ENCODE results near the gene KCNJ15. TPM values are rescaled to one million over a fixed set of nuclear protein-coding genes. Genes with fewer than 3 reads are reported as not detected.

Gene KCNJ15
- total and polyA plus RNA-seq, 2 donors (not counting 1 experiment from before 2014, with no cell fraction given) = not detected

- no peak overlapping the region for H3K27ac ChIP-seq (ENCODE audit: low read length in 2 of 2)
- ChIA-PET CTCF (no interaction called here), POLR2A (no interaction called here)
- Mint-ChIP-seq H3K9me3 (ENCODE audit: insufficient read depth) (no peaks in the 10 kb centered on the region), H3K27me3 (no peaks in the 10 kb centered on the region), H3K27ac (no peak overlapping the region), H3K4me3 (no peak overlapping the region), H3K4me1 (no peaks in the 10 kb centered on the region)
- TF ChIP-seq EZH2 (IDR thresholded peaks at IDR 0.05; ENCODE audit: borderline replicate concordance, insufficient read depth, low read depth, low read length, poor library complexity, severe bottlenecking) = no peak
- TF ChIP-seq, protein P1, sequence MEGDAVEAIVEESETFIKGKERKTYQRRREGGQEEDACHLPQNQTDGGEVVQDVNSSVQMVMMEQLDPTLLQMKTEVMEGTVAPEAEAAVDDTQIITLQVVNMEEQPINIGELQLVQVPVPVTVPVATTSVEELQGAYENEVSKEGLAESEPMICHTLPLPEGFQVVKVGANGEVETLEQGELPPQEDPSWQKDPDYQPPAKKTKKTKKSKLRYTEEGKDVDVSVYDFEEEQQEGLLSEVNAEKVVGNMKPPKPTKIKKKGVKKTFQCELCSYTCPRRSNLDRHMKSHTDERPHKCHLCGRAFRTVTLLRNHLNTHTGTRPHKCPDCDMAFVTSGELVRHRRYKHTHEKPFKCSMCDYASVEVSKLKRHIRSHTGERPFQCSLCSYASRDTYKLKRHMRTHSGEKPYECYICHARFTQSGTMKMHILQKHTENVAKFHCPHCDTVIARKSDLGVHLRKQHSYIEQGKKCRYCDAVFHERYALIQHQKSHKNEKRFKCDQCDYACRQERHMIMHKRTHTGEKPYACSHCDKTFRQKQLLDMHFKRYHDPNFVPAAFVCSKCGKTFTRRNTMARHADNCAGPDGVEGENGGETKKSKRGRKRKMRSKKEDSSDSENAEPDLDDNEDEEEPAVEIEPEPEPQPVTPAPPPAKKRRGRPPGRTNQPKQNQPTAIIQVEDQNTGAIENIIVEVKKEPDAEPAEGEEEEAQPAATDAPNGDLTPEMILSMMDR (IDR thresholded peaks at IDR 0.05) = no peak
- no peaks in the 10 kb centered on the region for H4K20me1 ChIP-seq (ENCODE audit: control insufficient read depth, insufficient read depth, low read length, poor library complexity, severe bottlenecking)
- WGBS (ENCODE audit: insufficient coverage) = 85% methylated on average over 7 of the region's 8 CpGs
- no peaks in the 10 kb centered on the region for H3K79me2 ChIP-seq (ENCODE audit: control insufficient read depth, insufficient read depth, low read length)
- no peak overlapping the region for H3K9ac ChIP-seq (ENCODE audit: low read length)
- no peak overlapping the region for H3K4me3 ChIP-seq (ENCODE audit: control extremely low read depth in 1 of 5, extremely low read depth in 1 of 5, insufficient read depth in 1 of 5, low read depth in 2 of 5, low read length in 4 of 5)
- no peaks in the 10 kb centered on the region for H3K4me1 ChIP-seq (ENCODE audit: control insufficient read depth in 2 of 2, insufficient read depth in 2 of 2, low read length in 2 of 2)
- intact Hi-C loops (cut with micrococcal nuclease) = no loop called here
- H3K36me3 ChIP-seq (replicated peaks in 1 of 2; ENCODE audit: control extremely low read depth in 1 of 2, control insufficient read depth in 1 of 2, extremely low read depth in 1 of 2, insufficient read depth in 2 of 2, low read length in 1 of 2) = no peaks in the 10 kb centered on the region
- no peak for DNase-seq
- H3K4me2 ChIP-seq (replicated peaks; ENCODE audit: low read depth, low read length, poor library complexity, severe bottlenecking) = no peak overlapping the region
- no peaks in the 10 kb centered on the region for H3K9me3 ChIP-seq (ENCODE audit: control extremely low read depth in 1 of 3, control insufficient read depth in 2 of 3, insufficient read depth in 1 of 3, low read length in 2 of 3)
- H2AFZ ChIP-seq (ENCODE audit: insufficient read depth, low read depth, low read length, poor library complexity, severe bottlenecking) = no peak overlapping the region
- H3K27me3 ChIP-seq (replicated peaks in 1 of 4; ENCODE audit: control extremely low read depth in 1 of 4, control insufficient read depth in 3 of 4, insufficient read depth in 4 of 4, low read length in 3 of 4) = no peaks in the 10 kb centered on the region
- ATAC-seq (ENCODE audit: low read depth) = no peak
Observed at GRCh38 chr21:38299671-38300070, 42.9 kb downstream of the KCNJ15 start.

DNA sequence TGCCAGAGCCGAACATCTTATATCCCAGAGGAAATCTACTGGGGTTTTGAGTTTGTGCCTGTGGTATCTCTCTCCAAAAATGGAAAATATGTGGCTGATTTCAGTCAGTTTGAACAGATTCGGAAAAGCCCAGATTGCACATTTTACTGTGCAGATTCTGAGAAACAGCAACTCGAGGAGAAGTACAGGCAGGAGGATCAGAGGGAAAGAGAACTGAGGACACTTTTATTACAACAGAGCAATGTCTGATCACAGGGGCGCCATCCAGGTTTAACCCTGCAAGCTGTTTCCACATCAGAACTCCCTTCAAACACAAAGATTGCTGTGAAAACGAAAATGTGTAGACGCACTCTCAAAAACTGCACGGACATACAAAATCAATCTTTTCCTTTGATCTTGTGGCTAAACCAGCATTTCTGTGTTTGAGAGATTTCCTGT is 43.4 kb downstream of the KCNJ15 start:
- Histone ChIP-seq H3K36me3 (replicated peaks in 1 of 2; ENCODE audit: control extremely low read depth in 1 of 2, control insufficient read depth in 1 of 2, extremely low read depth in 1 of 2, insufficient read depth in 2 of 2, low read length in 1 of 2) (no peaks in the 10 kb centered on the region), H3K4me2 (replicated peaks; ENCODE audit: low read depth, low read length, poor library complexity, severe bottlenecking) (no peak overlapping the region), H3K4me3 (ENCODE audit: control extremely low read depth in 1 of 5, extremely low read depth in 1 of 5, insufficient read depth in 1 of 5, low read depth in 2 of 5, low read length in 4 of 5) (no peak overlapping the region), H3K27me3 (replicated peaks in 1 of 4; ENCODE audit: control extremely low read depth in 1 of 4, control insufficient read depth in 3 of 4, insufficient read depth in 4 of 4, low read length in 3 of 4) (no peaks in the 10 kb centered on the region), H3K4me1 (ENCODE audit: control insufficient read depth in 2 of 2, insufficient read depth in 2 of 2, low read length in 2 of 2) (no peaks in the 10 kb centered on the region), H4K20me1 (ENCODE audit: control insufficient read depth, insufficient read depth, low read length, poor library complexity, severe bottlenecking) (no peaks in the 10 kb centered on the region), H3K9me3 (ENCODE audit: control extremely low read depth in 1 of 3, control insufficient read depth in 2 of 3, insufficient read depth in 1 of 3, low read length in 2 of 3) (no peaks in the 10 kb centered on the region), H3K9ac (ENCODE audit: low read length) (no peak overlapping the region), H3K79me2 (ENCODE audit: control insufficient read depth, insufficient read depth, low read length) (no peaks in the 10 kb centered on the region), H3K27ac (ENCODE audit: low read length in 2 of 2) (no peak overlapping the region), H2AFZ (ENCODE audit: insufficient read depth, low read depth, low read length, poor library complexity, severe bottlenecking) (no peak overlapping the region)
- Mint-ChIP-seq H3K27ac (no peak overlapping the region), H3K4me3 (no peak overlapping the region), H3K27me3 (no peaks in the 10 kb centered on the region), H3K9me3 (ENCODE audit: insufficient read depth) (no peaks in the 10 kb centered on the region), H3K4me1 (no peaks in the 10 kb centered on the region)
- DNase-seq (no peak), ATAC-seq (ENCODE audit: low read depth) (no peak)
- intact Hi-C loops (cut with micrococcal nuclease) = no loop called here
- TF ChIP-seq, protein P1 (IDR thresholded peaks at IDR 0.05) = no peak
- TF ChIP-seq EZH2 (IDR thresholded peaks at IDR 0.05; ENCODE audit: borderline replicate concordance, insufficient read depth, low read depth, low read length, poor library complexity, severe bottlenecking) = no peak
- CTCF ChIA-PET = no interaction called here
- POLR2A ChIA-PET = no interaction called here
- 60% methylated on average over 1 of the region's 7 CpGs for WGBS (ENCODE audit: insufficient coverage)

Measured in B cell (primary cell).